OCI-LY3 (cell line): ENCODE measurements around the gene NMRK2.

Experiments used
- H2AFZ ChIP-seq: fragments of 200-600, 300-600 bp; shearing (Covaris generic); 2 replicates; pipeline ENCODE4 v1.6.0; 2014; ENCODE audit warnings: antibody characterized with exemption, low read depth, low read length
- H3K27ac ChIP-seq: fragments of 200-600, 300-600 bp; sonication (generic); 2 replicates; pipeline ENCODE4 v1.5.1; 2014; ENCODE audit warnings: mild to moderate bottlenecking, low read length, moderate library complexity, mixed read lengths
- H3K27me3 ChIP-seq: fragments of 200-600, 300-600 bp; sonication (generic); 2 replicates; pipeline ENCODE4 v1.6.1; 2014; ENCODE audit warnings: low read depth, low read length, mixed read lengths
- H3K36me3 ChIP-seq: fragments of 200-600, 300-600 bp; sonication (generic); replicated peaks from 2 replicates; pipeline ENCODE3; 2014; ENCODE audit warnings: low read depth, low read length, mixed read lengths
- H3K4me1 ChIP-seq: fragments of 300-600, 200-600 bp; sonication (generic); 2 replicates; pipeline ENCODE4 v1.6.1; 2014; ENCODE audit warnings: low read length, mixed read lengths
- H3K4me2 ChIP-seq: fragments of 200-600, 300-600 bp; sonication (generic); 2 replicates; pipeline ENCODE4 v1.6.1; 2014; ENCODE audit warnings: low read length, mixed read lengths
- H3K4me3 ChIP-seq: fragments of 300-600, 200-600 bp; sonication (generic); 2 replicates; pipeline ENCODE4 v1.5.1; 2014; ENCODE audit warnings: antibody characterized with exemption, mild to moderate bottlenecking, low read length, moderate library complexity
- H3K79me2 ChIP-seq: fragments of 300-600, 200-600 bp; shearing (Covaris generic); 2 replicates; pipeline ENCODE4 v1.6.1; 2014; ENCODE audit warnings: mild to moderate bottlenecking, low read length, mixed read lengths
- H3K9ac ChIP-seq: fragments of 300-600, 200-600 bp; shearing (Covaris generic); 2 replicates; pipeline ENCODE4 v1.6.0; 2014; ENCODE audit warnings: mild to moderate bottlenecking, low read length, moderate library complexity
- H3K9me3 ChIP-seq: fragments of 200-600, 300-600 bp; shearing (Covaris generic); 2 replicates; pipeline ENCODE4 v1.6.1; 2014; ENCODE audit warnings: low read length, mixed read lengths; ENCODE audit not compliant: insufficient read depth
- H4K20me1 ChIP-seq: fragments of 200-600, 300-600 bp; sonication (generic); 2 replicates; pipeline ENCODE4 v1.6.1; 2016; ENCODE audit warnings: low read length, mixed read lengths; ENCODE audit not compliant: insufficient read depth
- CTCF ChIP-seq: fragments of 200-600, 300-600 bp; sonication (generic); IDR thresholded peaks from 2 replicates; pipeline ENCODE4 v1.5.1; 2014; ENCODE audit warnings: antibody characterized with exemption, low read length, low read depth
- EZH2phosphoT487 ChIP-seq: fragments of 200-600 bp; shearing (Covaris generic); IDR thresholded peaks from 2 replicates; pipeline ENCODE4 v1.6.1; 2018; ENCODE audit warnings: antibody characterized with exemption, mixed run types, low read depth

NMRK2 gene

GRCh38 chr19:3970313-3970807 lies 37.5 kb downstream of the NMRK2 start:
- Histone ChIP-seq H3K27me3 (no peaks in the 10 kb centered on the region), H3K4me2 (peak overlapping the region; percentile 84), H3K27ac (0 out of 2 replicates have a peak overlapping the region, but pooled peaks have one; percentile 24), H3K36me3 (peaks cover 28% of the 10 kb centered on the region), H3K4me3 (peak overlapping the region; percentile 90), H4K20me1 (peaks cover 9% of the 10 kb centered on the region), H3K9me3 (no peaks in the 10 kb centered on the region), H3K4me1 (peaks cover 10% of the 10 kb centered on the region), H3K79me2 (peaks cover 20% of the 10 kb centered on the region), H3K9ac (peak overlapping the region; percentile 86), H2AFZ (peak overlapping the region; percentile 52; the same call in 1 of the 2 replicates)
- TF ChIP-seq CTCF = no peak
- no peak for TF ChIP-seq EZH2phosphoT487

GRCh38 chr19:3970808-3971598 lies 38.1 kb downstream of the NMRK2 start, which contains the start of gene DAPK3:
Gene DAPK3 (minus strand): TSS chr19:3971099. CDS start chr19:3969735, 1,364 bp downstream.
- H3K27me3 ChIP-seq = no peaks in the 10 kb centered on the region
- H3K4me1 ChIP-seq = peaks cover 10% of the 10 kb centered on the region
- H3K4me2 ChIP-seq = peak within 1 kb of the TSS; percentile 84
- no peaks in the 10 kb centered on the region for H3K9me3 ChIP-seq
- peak within 1 kb of the TSS; percentile 73 for H3K27ac ChIP-seq
- TF ChIP-seq EZH2phosphoT487 (no peak), CTCF (no peak)
- H2AFZ ChIP-seq = peak within 1 kb of the TSS; percentile 52; the same call in 1 of the 2 replicates
- peaks cover 22% of the 10 kb centered on the region for H3K79me2 ChIP-seq
- peak within 1 kb of the TSS; percentile 86 for H3K9ac ChIP-seq
- peak within 1 kb of the TSS; percentile 90 for H3K4me3 ChIP-seq
- H3K36me3 ChIP-seq = peaks cover 29% of the 10 kb centered on the region
- H4K20me1 ChIP-seq = peaks cover 15% of the 10 kb centered on the region

GRCh38 chr19:3975144-3975543 lies 42.3 kb downstream of the NMRK2 start:
- Histone ChIP-seq H3K9ac (no peak overlapping the region), H3K27ac (no peak overlapping the region), H3K79me2 (peaks cover 46% of the 10 kb centered on the region), H3K36me3 (peaks cover 48% of the 10 kb centered on the region), H3K4me2 (no peak overlapping the region), H3K4me1 (peaks cover 4% of the 10 kb centered on the region), H2AFZ (no peak overlapping the region), H3K27me3 (no peaks in the 10 kb centered on the region), H3K4me3 (no peak overlapping the region), H3K9me3 (no peaks in the 10 kb centered on the region), H4K20me1 (peaks cover 51% of the 10 kb centered on the region)
- TF ChIP-seq EZH2phosphoT487 = no peak
- no peak for TF ChIP-seq CTCF

GRCh38 chr19:3975637-3976087 lies 42.8 kb downstream of the NMRK2 start:
- peaks cover 46% of the 10 kb centered on the region for H3K79me2 ChIP-seq
- no peak overlapping the region for H3K9ac ChIP-seq
- H3K27me3 ChIP-seq = no peaks in the 10 kb centered on the region
- no peak overlapping the region for H3K27ac ChIP-seq
- peaks cover 53% of the 10 kb centered on the region for H3K36me3 ChIP-seq
- H3K4me2 ChIP-seq = no peak overlapping the region
- no peak overlapping the region for H2AFZ ChIP-seq
- TF ChIP-seq EZH2phosphoT487 = no peak
- TF ChIP-seq CTCF = no peak
- H4K20me1 ChIP-seq = peaks cover 55% of the 10 kb centered on the region
- no peaks in the 10 kb centered on the region for H3K9me3 ChIP-seq
- H3K4me3 ChIP-seq = no peak overlapping the region
- peaks cover 3% of the 10 kb centered on the region for H3K4me1 ChIP-seq
